Measurements from ENCODE around the gene SSTR3. TPM values are rescaled to one million over a fixed set of nuclear protein-coding genes. Genes with fewer than 3 reads are reported as not detected.

Gene SSTR3
- total and polyA plus RNA-seq, 2 donors (not counting 1 experiment from before 2014, with no cell fraction given): not detected

- Histone ChIP-seq H2AFZ (ENCODE audit: low read length) (no peak overlapping the region), H3K9me3 (ENCODE audit: control insufficient read depth, insufficient read depth, low read depth, low read length) (no peaks in the 10 kb centered on the region), H3K36me3 (ENCODE audit: control insufficient read depth, insufficient read depth, low read length) (no peaks in the 10 kb centered on the region), H3K27ac (ENCODE audit: insufficient read depth, low read length) (no peak overlapping the region), H3K79me2 (ENCODE audit: control insufficient read depth, insufficient read depth, low read length) (no peaks in the 10 kb centered on the region), H3K4me2 (ENCODE audit: extremely low read depth, insufficient read depth, low read length) (no peak overlapping the region), H3K4me3 (replicated peaks in 1 of 4; ENCODE audit: control extremely low read depth in 1 of 4, insufficient read depth in 1 of 4, low read depth in 3 of 4, low read length in 4 of 4) (no peak overlapping the region), H4K20me1 (ENCODE audit: control insufficient read depth, extremely low read depth, insufficient read depth, low read length) (no peaks in the 10 kb centered on the region), H3K4me1 (ENCODE audit: control insufficient read depth, extremely low read depth, insufficient read depth, low read length) (no peaks in the 10 kb centered on the region), H3K27me3 (ENCODE audit: control insufficient read depth, insufficient read depth, low read length) (peaks cover 13% of the 10 kb centered on the region), H3K9ac (ENCODE audit: insufficient read depth, low read length) (no peak overlapping the region)
- no peak for TF ChIP-seq EZH2 (IDR thresholded peaks at IDR 0.05; ENCODE audit: low read length, missing control alignments)
- TF ChIP-seq, protein P1, sequence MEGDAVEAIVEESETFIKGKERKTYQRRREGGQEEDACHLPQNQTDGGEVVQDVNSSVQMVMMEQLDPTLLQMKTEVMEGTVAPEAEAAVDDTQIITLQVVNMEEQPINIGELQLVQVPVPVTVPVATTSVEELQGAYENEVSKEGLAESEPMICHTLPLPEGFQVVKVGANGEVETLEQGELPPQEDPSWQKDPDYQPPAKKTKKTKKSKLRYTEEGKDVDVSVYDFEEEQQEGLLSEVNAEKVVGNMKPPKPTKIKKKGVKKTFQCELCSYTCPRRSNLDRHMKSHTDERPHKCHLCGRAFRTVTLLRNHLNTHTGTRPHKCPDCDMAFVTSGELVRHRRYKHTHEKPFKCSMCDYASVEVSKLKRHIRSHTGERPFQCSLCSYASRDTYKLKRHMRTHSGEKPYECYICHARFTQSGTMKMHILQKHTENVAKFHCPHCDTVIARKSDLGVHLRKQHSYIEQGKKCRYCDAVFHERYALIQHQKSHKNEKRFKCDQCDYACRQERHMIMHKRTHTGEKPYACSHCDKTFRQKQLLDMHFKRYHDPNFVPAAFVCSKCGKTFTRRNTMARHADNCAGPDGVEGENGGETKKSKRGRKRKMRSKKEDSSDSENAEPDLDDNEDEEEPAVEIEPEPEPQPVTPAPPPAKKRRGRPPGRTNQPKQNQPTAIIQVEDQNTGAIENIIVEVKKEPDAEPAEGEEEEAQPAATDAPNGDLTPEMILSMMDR (conservative IDR thresholded peaks at IDR 0.05 in 1 of 2, IDR thresholded peaks at IDR 0.05 in 1 of 2; ENCODE audit: low read depth in 1 of 2, low read length in 2 of 2): no peak
- DNase-seq (ENCODE audit: low read depth in 2 of 2): no peak
Measured at GRCh38 chr22:37160027-37160426, 52.2 kb downstream of the SSTR3 start.

DNA sequence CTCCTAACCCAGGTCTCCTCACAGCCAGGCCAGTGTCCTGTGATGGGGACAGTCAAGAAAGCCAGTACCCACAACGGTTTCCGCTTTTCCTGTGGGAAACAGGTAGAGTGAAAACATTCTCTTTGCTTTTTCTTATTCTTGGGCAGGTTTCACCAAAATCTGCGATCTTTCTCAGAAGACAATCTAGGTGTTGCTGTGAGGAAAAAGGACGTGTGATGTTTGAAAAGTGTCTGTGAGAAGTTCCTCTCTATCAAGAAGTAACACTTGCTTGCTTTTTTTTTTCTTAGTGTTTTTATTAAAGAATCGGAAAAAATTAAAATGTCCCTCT is 53.4 kb downstream of the SSTR3 start:
- TF ChIP-seq, protein P1 (conservative IDR thresholded peaks at IDR 0.05 in 1 of 2, IDR thresholded peaks at IDR 0.05 in 1 of 2; ENCODE audit: low read depth in 1 of 2, low read length in 2 of 2): no peak
- TF ChIP-seq EZH2 (IDR thresholded peaks at IDR 0.05; ENCODE audit: low read length, missing control alignments): no peak
- Histone ChIP-seq H3K4me1 (ENCODE audit: control insufficient read depth, extremely low read depth, insufficient read depth, low read length) (no peaks in the 10 kb centered on the region), H3K4me3 (replicated peaks in 1 of 4; ENCODE audit: control extremely low read depth in 1 of 4, insufficient read depth in 1 of 4, low read depth in 3 of 4, low read length in 4 of 4) (no peak overlapping the region), H3K36me3 (ENCODE audit: control insufficient read depth, insufficient read depth, low read length) (no peaks in the 10 kb centered on the region), H3K27ac (ENCODE audit: insufficient read depth, low read length) (no peak overlapping the region), H3K9me3 (ENCODE audit: control insufficient read depth, insufficient read depth, low read depth, low read length) (no peaks in the 10 kb centered on the region), H2AFZ (ENCODE audit: low read length) (no peak overlapping the region), H3K4me2 (ENCODE audit: extremely low read depth, insufficient read depth, low read length) (no peak overlapping the region), H3K79me2 (ENCODE audit: control insufficient read depth, insufficient read depth, low read length) (no peaks in the 10 kb centered on the region), H3K27me3 (ENCODE audit: control insufficient read depth, insufficient read depth, low read length) (peaks cover 13% of the 10 kb centered on the region), H3K9ac (ENCODE audit: insufficient read depth, low read length) (no peak overlapping the region), H4K20me1 (ENCODE audit: control insufficient read depth, extremely low read depth, insufficient read depth, low read length) (no peaks in the 10 kb centered on the region)
- DNase-seq (ENCODE audit: low read depth in 2 of 2): no peak

GRCh38 chr22:37157516-37158285 is 54.6 kb downstream of the SSTR3 start:
- no peaks in the 10 kb centered on the region for H3K36me3 ChIP-seq (ENCODE audit: control insufficient read depth, insufficient read depth, low read length)
- no peak overlapping the region for H3K9ac ChIP-seq (ENCODE audit: insufficient read depth, low read length)
- H3K79me2 ChIP-seq (ENCODE audit: control insufficient read depth, insufficient read depth, low read length): no peaks in the 10 kb centered on the region
- H3K9me3 ChIP-seq (ENCODE audit: control insufficient read depth, insufficient read depth, low read depth, low read length): no peaks in the 10 kb centered on the region
- no peak overlapping the region for H3K4me3 ChIP-seq (replicated peaks in 1 of 4; ENCODE audit: control extremely low read depth in 1 of 4, insufficient read depth in 1 of 4, low read depth in 3 of 4, low read length in 4 of 4)
- DNase-seq (ENCODE audit: low read depth in 2 of 2): peak in 1 of 2 donors; percentile 63
- TF ChIP-seq, protein P1 (conservative IDR thresholded peaks at IDR 0.05 in 1 of 2, IDR thresholded peaks at IDR 0.05 in 1 of 2; ENCODE audit: low read depth in 1 of 2, low read length in 2 of 2): no peak
- TF ChIP-seq EZH2 (IDR thresholded peaks at IDR 0.05; ENCODE audit: low read length, missing control alignments): no peak
- peaks cover 8% of the 10 kb centered on the region for H3K27me3 ChIP-seq (ENCODE audit: control insufficient read depth, insufficient read depth, low read length)
- H3K4me1 ChIP-seq (ENCODE audit: control insufficient read depth, extremely low read depth, insufficient read depth, low read length): no peaks in the 10 kb centered on the region
- no peaks in the 10 kb centered on the region for H4K20me1 ChIP-seq (ENCODE audit: control insufficient read depth, extremely low read depth, insufficient read depth, low read length)
- H3K27ac ChIP-seq (ENCODE audit: insufficient read depth, low read length): no peak overlapping the region
- H2AFZ ChIP-seq (ENCODE audit: low read length): no peak overlapping the region
- H3K4me2 ChIP-seq (ENCODE audit: extremely low read depth, insufficient read depth, low read length): no peak overlapping the region
